Stimulated activated CD8-positive, alpha-beta memory T cell treated with anti-CD3 and anti-CD28 coated beads, Interleukin-4, amount 100 ng/mL, for 48 hours (primary cell): ENCODE results near the gene ZNF646.
A peak's percentile ranks its signal among the peaks of the same experiment; 100 is the strongest.

Experiments used
- DNase-seq: peaks from one replicate; pipeline ENCODE4 v3.0.0-alpha.2; 2020

ZNF646 gene

DNA sequence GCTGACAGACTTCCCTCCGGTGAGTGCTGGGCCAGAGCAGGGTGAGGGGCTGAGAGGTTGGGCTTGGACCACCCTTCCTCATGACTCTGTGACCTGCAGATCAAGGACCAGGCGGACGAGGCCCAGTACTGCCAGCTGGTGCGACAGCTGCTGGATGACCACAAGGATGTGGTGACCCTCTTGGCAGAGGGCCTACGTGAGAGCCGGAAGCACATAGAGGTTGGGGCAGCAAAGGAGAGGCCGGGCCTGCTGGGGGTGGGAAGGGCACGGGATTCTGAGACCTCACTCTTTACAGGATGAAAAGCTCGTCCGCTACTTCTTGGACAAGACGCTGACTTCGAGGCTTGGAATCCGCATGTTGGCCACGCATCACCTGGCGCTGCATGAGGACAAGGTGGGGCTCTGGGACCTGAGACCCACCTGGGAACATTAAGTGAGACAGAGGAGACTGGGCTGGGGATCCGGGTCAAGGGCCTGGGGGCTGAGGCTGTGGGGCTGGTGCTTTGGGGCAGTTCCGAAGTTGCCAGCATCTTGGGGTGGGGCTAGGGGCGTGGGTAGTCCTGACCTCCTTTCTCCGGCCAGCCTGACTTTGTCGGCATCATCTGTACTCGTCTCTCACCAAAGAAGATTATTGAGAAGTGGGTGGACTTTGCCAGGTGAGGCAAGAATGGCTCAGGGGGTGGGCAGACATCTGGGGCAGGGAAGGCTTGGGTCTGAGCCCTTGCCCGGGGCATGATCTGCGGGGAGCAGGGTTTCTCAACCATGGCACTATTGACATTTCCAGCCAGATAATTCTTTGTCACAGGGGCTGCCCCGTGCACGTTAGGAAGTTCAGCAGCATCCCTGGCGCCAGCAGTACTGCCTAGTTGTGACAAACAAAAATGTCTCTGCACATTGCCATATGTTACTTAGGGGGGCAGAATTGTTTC is 36.1 kb downstream of the ZNF646 start:
- DNase-seq, result no peak

DNA sequence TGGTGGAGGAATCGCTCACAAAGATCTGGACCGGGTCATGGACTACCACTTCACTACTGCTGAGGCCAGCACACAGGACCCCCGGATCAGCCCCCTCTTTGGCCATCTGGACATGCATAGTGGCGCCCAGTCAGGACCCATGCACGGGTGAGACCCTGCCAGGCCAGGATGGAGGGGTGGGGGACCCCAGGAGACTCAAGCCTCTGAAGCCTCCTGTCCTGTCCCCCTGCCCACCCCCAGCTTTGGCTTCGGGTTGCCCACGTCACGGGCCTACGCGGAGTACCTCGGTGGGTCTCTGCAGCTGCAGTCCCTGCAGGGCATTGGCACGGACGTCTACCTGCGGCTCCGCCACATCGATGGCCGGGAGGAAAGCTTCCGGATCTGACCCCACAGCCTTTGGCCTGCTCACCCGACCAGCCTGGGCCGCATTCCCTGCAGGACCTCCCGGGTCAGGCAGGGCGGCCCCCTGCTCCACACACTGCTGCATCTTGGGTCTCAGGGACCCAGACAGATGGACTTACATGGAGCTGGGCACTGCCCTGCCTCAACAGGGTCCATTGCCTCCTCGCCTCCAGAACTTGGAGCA is 37.8 kb downstream of the ZNF646 start:
- no peak for DNase-seq

DNA sequence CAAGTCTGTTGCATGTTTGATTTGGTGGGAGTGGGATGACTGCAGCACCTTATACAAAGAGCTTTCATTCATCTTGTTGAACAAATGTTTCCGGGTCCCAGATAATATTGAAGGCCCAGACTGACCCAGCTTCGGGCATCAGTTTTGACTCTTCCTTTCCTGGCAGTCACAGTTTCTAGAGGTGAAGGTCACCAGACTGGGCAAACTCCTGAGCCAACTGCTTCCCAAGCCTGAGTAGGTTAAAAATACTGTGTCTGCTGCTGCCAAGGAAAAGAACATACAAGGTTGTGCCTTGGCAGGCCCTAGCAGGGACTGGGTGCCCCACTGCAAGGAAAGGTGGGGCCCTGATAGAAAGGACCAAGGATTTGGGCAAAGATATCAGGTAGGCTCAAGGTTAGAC is 38.5 kb downstream of the ZNF646 start:
- no peak for DNase-seq

DNA sequence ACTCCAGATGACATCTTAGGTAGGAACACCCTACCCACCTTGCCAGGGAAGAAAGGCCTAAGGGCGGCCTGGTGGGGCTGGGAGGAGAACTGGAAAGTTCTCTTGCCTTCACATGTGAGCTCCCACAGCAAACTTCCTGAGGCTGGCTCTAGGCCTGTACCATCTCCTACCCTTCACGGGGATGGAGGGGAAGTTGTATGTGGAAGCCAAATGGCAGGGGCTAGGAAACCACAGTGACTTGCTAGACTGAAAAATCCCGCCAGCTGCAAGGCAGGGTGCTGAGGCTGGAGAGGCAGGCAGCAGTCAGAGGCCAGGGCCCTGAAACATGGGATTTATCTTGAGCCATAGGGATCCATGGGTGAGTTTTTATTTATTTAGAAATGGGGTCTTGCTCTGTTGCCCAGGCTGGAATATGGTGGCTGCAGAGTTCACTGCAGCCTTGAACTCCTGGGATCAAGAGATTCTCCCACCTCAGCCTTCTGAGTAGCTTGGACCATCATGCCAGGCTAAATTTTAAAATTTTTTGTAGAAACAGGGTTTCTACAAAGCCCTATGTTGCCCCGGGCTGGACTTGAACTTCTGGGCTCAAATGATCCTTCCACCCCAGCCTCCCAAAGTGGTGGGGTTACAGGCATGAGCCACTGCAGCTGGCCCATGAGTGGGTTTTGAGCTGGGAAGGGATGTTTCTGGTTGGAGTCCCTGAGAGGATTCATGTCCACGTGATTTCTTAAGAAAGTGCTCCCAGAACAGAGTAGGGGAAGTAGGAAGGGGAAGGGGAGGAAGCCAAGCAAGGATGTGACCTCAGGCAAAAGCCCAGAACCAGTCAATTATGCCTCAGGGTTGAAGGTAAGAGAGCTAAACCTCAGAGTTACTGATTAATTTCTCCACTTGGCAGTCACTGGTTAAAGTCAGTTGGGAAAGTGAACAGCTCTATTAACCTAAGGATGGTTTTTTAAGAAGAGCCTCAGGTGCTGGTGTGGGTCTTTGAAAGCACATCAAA is 39.2 kb downstream of the ZNF646 start:
- DNase-seq, result no peak

DNA sequence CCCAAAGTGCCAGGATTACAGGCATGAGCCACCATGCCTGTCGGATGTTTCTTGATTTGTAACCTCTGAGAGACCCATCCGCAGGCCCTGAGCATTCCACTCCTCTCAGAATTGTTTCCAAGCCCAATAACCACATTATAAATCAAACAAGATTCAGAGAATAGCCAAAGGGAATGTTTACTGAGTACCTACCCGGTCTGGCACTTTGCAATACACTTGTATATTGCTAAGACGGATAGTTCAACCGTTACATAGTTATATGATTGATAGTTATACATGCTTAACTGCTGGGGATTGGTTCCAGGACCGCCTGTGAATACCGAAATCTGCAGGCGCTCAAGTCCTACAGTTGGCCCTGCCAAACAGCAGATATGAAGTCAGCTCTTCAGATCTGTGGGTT is 40.2 kb downstream of the ZNF646 start:
- DNase-seq, result no peak

DNA sequence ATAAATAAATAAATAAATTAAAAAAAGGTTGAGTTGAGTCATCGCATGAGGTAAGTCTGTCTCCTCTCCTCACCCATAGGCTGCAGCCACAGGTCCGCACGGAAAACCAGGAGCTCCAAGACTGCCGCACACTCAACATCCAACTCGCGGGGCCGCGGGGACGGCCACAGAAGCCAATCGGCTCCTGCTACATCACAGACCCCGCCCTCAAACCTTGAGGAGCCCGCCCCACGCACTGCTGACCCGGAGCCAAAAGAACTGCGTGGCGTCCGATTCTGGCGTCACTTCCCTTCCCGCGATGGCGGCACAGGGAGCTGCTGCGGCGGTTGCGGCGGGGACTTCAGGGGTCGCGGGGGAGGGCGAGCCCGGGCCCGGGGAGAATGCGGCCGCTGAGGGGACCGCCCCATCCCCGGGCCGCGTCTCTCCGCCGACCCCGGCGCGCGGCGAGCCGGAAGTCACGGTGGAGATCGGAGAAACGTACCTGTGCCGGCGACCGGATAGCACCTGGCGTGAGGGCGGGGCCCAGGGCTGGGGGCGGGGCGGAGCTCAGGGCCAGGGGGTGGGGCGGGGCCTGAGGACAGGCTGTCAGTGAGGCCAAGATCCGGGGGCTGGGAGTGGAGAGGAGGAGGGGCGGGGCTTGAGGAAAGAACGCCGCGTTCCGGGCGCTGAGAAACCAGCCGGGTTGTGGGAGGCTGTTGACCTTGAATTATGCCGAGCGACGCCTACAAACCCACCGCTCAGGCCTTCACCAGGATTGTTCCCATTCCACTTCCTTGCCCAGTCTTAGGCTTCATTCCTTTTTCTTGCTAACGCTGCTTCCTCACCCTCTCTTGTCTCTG is 43.4 kb downstream of the ZNF646 start, which contains the start of gene KAT8:
KAT8 (plus strand) TSS at position 281 of the 839 bp plus-strand sequence; CDS start at position 299, 18 bp downstream.
- peak; percentile 98 for DNase-seq

DNA sequence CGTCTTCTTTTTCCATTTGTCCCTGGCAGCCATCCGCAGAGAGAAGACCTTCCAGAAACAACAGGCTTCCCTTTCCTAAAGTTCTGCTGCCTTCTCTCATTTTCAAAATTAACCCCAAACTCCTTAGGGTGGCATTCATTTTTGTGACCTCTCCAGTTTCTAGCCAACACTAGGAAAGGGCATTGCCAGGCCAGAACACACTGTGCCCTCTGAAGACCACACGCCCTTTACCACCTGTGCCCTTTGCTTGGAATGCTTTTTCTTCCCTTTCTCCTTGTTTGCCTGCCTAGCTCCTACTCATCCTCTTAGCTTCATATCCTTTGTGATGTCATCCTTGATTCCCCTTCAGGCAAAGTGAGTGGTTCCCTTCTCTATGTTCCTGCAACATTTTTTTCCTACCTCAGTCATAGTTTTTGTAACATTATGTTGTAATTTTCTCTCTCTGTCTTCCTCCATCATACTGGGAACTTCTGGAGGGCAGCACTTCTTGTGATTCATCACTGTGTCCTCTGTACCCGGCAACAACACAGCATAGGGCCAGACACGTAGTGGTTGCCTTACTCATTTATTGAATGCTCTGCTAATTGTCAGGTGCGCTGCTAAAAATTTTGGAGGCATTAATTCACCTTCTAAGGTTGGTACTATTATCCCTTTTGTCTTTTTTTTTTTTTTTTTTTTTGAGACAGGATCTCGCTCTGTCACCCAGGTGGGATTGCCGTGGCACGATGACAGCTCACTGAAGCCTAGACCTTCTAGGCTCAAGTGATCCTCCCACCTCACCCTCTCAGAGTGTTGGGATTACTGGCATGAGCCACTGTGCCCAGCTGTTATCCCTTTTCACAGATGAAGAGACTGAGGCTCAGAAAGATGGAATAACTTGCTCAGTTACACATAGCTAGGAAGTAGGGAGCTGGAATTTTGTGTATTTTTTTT is 44.3 kb downstream of the ZNF646 start:
- DNase-seq, result no peak

DNA sequence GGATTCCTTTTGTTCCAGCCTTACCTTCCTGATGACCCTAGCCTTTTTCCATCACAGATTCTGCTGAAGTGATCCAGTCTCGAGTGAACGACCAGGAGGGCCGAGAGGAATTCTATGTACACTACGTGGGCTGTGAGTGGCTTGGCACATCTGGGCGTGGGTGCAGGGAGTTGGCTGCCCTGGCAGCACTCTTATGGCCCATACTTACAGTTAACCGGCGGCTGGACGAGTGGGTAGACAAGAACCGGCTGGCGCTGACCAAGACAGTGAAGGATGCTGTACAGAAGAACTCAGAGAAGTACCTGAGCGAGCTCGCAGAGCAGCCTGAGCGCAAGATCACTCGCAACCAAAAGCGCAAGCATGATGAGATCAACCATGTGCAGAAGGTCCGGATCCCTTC is 45.9 kb downstream of the ZNF646 start:
- DNase-seq, result no peak

DNA sequence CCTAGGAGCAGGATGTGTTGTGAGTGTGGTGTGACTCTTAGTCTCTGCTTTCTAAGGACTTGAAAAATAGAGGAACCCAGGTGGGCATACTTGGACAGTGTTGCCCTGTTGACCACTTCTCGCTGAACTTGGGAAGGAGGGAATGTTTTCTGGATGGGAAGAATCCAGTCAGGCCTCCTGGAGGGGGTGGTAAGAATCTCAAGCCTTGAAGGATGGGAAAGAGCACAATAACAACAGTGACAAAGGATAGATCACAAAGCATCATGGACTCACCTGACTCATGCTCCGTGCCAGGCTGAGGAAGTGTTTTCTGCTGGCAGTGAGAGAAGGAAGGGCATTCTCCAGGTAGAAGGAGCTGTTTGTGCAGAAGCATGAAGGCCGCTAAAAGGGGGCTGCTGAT is 51.6 kb downstream of the ZNF646 start:
- DNase-seq, result no peak

DNA sequence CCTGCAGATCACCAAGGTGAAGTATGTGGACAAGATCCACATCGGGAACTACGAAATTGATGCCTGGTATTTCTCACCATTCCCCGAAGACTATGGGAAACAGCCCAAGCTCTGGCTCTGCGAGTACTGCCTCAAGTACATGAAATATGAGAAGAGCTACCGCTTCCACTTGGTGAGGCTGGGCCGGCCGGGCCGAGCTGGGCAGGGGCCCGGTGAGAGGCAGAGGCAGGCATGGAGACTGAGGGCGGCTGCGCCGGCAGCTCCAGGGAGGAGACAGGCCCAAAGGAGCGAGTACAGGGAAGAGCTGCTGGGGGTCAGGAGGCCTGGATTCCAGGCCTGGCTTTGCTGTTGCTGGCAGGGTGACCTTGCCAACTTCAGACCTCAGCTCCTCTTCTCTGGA is 53.0 kb downstream of the ZNF646 start:
- DNase-seq, result no peak

DNA sequence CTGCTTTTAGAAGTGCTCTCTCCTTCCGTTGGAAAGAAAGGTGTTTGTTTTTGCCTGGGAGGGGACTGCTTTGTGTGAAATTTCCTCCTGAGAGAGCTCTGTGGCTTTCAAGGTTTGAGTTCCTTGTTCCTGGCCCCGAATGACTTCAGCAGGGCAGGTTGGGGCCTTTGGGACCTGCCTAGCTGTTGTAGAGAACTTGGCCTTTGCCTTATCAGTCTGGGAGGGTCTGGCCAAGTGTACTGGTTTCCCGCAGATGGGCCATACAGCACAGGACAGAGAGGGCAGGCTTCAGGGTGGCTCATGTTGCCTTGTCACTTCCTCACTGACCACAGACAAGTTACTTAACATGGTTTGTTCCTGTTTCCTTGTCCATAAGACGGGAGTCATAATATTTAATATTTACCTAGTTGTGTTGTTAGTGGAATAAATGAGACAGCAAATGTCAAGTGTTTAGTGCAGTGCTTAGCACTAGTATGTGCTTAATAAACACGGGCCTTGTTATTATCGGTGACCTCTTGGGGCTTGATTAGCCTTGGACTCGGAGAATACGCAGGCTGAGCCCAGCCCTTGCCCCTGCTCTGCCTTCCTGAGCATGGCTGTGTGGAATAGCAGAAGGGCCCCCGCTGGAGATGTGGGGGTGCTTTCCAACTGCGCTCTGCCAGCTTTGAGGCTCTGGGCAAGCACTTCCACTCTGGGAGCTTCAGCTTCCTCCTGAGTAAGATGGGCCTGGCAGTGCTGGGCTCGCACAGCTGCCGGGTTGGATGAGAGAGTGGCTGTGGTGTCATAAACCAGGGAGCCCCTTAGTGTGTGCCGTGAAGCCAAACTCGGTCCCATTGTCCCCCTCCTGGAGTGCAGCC is 54.7 kb downstream of the ZNF646 start:
- no peak for DNase-seq

DNA sequence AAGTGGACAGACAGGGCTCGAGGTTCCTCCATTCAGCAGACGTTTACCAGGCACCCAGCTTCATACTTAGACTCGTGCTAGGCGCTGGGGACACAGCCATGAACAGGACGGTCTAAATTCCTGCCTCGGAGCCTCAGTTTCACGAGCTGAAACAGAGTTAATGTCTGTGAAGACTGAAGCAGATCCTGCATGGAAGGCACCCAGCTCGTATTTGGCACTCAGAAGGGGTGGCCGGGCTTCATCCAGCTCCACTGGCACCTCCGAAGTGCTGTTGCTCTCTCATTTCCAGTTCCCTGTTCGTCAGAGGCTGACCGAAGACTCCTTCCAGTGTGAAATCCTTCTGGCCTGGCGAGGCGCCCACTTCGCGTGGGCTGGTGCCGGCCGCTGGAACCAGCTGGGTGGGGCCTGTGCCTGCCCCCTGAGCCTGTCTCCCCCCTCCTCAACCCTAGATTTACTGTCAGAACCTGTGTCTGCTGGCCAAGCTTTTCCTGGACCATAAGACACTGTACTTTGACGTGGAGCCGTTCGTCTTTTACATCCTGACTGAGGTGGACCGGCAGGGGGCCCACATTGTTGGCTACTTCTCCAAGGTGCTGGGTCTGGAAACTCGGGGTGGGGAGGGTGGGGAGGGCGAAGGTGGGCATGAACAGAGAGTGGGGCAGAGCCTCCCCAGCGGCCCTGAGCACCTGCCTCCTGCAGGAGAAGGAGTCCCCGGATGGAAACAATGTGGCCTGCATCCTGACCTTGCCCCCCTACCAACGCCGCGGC is 55.5 kb downstream of the ZNF646 start:
- no peak for DNase-seq

DNA sequence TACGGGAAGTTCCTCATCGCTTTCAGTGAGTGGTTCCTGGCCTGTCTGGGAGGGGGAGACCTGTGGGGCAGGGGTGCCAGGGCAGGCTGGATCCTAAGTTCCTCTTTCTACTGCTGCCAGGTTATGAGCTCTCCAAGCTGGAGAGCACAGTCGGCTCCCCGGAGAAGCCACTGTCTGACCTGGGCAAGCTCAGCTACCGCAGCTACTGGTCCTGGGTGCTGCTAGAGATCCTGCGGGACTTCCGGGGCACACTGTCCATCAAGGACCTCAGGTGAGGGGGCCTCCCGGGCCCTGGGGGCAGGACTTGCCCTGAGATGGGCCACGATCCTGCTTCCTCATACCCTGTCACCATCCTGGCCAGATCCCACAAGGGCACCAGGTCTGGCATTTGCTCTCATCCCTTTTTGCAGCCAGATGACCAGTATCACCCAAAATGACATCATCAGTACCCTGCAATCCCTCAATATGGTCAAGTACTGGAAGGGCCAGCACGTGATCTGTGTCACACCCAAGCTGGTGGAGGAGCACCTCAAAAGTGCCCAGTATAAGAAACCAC is 56.2 kb downstream of the ZNF646 start:
- no peak for DNase-seq

DNA sequence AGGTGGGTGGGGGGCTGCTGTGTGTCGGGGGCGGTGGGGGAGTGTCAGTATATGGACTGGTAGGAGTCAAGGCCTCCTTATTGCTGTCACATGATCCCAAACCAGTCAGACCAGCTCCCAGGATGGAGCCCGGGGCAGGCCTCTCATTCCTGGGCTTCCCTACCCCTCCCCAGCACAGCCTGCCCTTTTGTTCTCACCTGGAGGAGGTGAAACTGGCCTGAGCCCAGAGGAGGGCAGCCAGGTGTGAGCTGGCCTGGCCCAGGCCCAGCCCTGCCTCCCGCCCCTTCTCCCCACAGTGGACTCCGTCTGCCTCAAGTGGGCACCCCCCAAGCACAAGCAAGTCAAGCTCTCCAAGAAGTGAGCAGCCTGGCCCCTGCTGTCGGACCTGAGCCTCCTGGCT is 56.7 kb downstream of the ZNF646 start:
- DNase-seq, result no peak

DNA sequence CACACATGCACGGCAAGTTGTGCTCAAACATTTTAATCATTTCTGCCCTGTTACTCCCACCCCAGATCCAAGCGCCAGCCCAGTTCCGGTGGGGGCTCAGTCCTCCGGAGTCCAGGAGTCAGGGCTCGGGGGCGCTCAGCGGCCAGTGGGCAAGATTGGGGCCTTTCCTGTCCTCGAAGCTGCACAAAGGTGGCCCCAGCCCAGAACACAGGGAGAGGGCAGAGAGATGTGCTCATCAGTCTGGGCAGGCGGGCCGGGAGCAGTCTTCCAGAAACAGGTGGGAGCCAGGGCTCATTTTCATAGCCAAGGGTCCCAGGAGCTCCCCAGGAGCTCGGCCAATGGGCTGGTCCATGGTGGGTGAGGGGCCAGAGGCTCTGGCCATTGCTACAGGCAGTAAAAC is 57.2 kb downstream of the ZNF646 start:
- no peak for DNase-seq

DNA sequence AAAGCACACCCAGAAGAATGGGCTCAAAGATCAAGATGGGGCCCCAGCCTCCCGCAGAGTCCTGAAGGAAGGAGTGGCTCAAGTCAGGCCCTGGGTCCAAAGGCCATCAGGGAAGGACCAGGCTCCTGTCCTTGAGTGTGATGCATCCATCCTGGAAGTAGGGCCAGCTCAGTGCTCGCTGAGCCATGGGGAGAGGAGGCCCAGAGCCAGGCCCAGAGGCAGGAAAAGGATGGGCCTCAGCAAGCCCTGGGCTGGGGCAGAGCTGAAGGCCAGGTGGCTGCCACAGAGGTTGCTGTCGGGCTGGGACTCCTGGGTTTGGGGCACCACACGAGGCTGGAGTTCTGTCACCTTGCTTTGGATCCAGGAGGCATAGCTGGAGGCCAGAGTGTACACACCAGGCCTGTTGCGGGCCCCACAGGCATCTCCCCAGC is 57.6 kb downstream of the ZNF646 start:
- no peak for DNase-seq

DNA sequence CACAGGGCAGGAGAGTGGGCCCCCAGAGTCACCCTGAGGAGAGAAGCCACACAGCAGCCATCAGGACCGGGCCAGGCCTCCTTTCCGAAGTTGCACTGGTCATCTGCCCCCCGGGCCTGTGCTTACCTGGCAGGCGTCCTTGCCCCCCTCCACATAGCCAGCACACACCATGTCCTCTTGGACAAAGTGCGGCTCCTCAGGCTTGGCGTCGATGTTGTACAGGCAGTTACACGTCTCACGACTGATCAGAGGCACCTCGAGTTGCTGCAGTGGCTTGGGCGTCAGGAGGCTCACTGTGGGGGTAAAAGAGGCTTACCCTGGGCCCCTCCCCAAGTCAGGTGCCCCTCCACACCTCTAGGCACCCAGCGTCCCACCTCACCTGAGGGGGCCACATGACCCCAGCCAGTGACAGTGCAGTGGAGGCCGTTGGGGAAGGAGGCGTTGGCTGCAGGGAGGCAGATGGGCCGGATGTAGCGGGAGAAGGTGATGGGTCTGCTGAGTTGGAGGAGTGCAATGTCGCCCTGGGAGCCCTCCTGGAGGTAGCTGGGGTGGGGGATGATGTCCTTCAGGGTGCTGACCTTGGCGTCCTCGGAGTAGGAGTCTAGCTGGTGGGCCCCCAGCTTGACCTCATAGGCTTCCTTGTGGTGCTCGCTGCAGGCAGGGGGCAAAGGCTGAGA is 58.2 kb downstream of the ZNF646 start:
- no peak for DNase-seq

DNA sequence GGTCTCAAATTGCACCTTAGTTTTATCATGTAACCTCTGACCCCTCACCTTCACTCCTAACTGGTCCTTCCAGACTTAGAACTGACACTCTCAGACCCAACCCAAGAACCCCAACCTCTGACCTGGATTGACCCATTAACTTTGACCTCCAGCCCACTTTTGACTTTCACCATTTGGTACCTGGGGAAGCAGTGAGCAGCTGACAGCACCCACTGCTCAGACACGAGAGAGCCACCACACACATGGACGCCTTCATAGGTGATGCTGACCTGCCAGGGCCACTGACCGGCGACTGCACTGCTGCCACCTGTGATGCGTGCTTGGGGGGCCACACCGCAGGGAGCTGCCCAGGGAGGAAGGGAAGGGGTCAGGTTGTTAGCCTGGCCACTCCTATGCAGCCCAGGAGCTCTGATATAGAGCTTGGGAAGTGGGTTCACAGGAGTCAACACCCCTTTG is 58.9 kb downstream of the ZNF646 start:
- DNase-seq, result no peak
